Endodermal cell (in vitro differentiated cells): ENCODE results near the gene USP31. TPM values are rescaled to one million over a fixed set of nuclear protein-coding genes. Genes with fewer than 3 reads are reported as not detected.

Experiments
- DNase-seq: peaks from one replicate; pipeline ENCODE4 v3.0.0-alpha.2; 2017
- H3K27ac ChIP-seq: 2 replicates; pipeline ENCODE4 v1.5.1; 2013; ENCODE audit warnings: mild to moderate bottlenecking, low read depth, low read length, moderate library complexity
- H3K27me3 ChIP-seq: 2 replicates; pipeline ENCODE4 v1.6.1; 2013; ENCODE audit warnings: mild to moderate bottlenecking, low read length, moderate library complexity; ENCODE audit not compliant: insufficient read depth, control insufficient read depth, poor library complexity, severe bottlenecking
- H3K36me3 ChIP-seq: 2 replicates; pipeline ENCODE4 v1.7.0; 2013; ENCODE audit warnings: mild to moderate bottlenecking, low read length, moderate library complexity; ENCODE audit not compliant: control insufficient read depth, insufficient read depth
- H3K4me1 ChIP-seq: one replicate; pipeline ENCODE4 v1.7.0; 2013; ENCODE audit warnings: low read length; ENCODE audit not compliant: control insufficient read depth, insufficient read depth
- H3K4me3 ChIP-seq: 2 replicates; pipeline ENCODE4 v1.5.1; 2013; ENCODE audit warnings: mild to moderate bottlenecking, low read length, moderate library complexity
- H3K9ac ChIP-seq: 2 replicates; pipeline ENCODE4 v1.6.1; 2013; ENCODE audit warnings: mild to moderate bottlenecking, low read length, moderate library complexity; ENCODE audit not compliant: poor library complexity, severe bottlenecking; ENCODE audit errors: extremely low read depth
- H3K9me3 ChIP-seq: 2 replicates; pipeline ENCODE4 v1.6.1; 2013; ENCODE audit warnings: mild to moderate bottlenecking, low read length, moderate library complexity; ENCODE audit not compliant: control insufficient read depth
- H3K27ac Mint-ChIP-seq: 2 replicates; pipeline ENCODE4 v1.8.0; 2020; ENCODE audit warnings: mixed read lengths
- H3K27me3 Mint-ChIP-seq: 2 replicates; pipeline ENCODE4 v1.8.0; 2021; ENCODE audit warnings: mild to moderate bottlenecking, mixed read lengths; ENCODE audit not compliant: insufficient read depth
- H3K36me3 Mint-ChIP-seq: 2 replicates; pipeline ENCODE4 v1.8.0; 2020; ENCODE audit warnings: low read depth, mixed read lengths
- H3K4me1 Mint-ChIP-seq: 2 replicates; pipeline ENCODE4 v1.8.0; 2020; ENCODE audit warnings: mixed read lengths
- H3K4me3 Mint-ChIP-seq: 2 replicates; pipeline ENCODE4 v1.8.0; 2020; ENCODE audit warnings: mild to moderate bottlenecking, moderate library complexity, mixed read lengths
- H3K9me3 Mint-ChIP-seq: 2 replicates; pipeline ENCODE4 v1.8.0; 2020; ENCODE audit warnings: mild to moderate bottlenecking, mixed read lengths
- WGBS, 2 experiments: methylation state at CpG; one replicate each; pipeline versions ENCODE4 v1.1.5 to v1.1.7; 2013; ENCODE audit warnings: missing lambda C conversion rate in 2 of 2, mixed read lengths in 1 of 2; ENCODE audit not compliant: insufficient coverage in 1 of 2, insufficient read length in 1 of 2; 5-methylcytosine and 5-hydroxymethylcytosine counted together
- total RNA-seq, 2 donors: library from RNA; stranded (reverse); fragmentation: NEBNext Ultra II Directional in 1 of 2; extraction: Animal tissue kit (Norgen Biotek cat#: 25700) in 1 of 2; gene quantifications; 2 replicates in 1 of 2; 3 replicates in 1 of 2; pipeline ENCODE4 v1.2.1, GENCODE V29; 2021
- TF ChIP-seq, protein P1 (sequence below): fragments of 200-600 bp; sonication (generic); conservative IDR thresholded peaks from 2 replicates; pipeline ENCODE4 v1.5.0; 2021; ENCODE audit warnings: antibody characterized with exemption, mild to moderate bottlenecking

The USP31 gene
- total RNA-seq, 2 donors from 2014 or later, result 19.9 to 22.1 TPM

DNA sequence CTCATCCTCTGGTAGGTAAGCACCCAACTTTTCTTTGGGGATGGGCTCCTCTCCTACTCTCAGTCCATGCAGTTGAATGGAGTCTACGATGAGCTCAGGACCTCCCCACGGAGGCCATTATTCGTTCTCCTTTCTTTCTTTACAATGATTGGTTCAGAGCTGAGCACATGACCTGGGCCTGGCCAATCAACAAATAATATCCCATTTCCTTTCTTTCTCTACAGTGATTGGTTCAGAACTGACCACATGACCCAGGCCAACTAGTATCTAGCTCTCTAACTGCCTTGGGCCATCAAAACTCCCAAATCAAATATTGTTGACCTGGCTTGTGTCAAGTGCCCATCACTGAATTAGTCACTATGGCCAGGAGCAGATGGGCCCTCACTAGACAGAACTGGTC lies 129.2 kb downstream of the USP31 start:
- Mint-ChIP-seq H3K36me3 (no peaks in the 10 kb centered on the region), H3K4me1 (peaks cover 6% of the 10 kb centered on the region), H3K9me3 (no peaks in the 10 kb centered on the region), H3K27ac (no peak overlapping the region), H3K4me3 (no peak overlapping the region), H3K27me3 (peaks cover 10% of the 10 kb centered on the region)
- Histone ChIP-seq H3K9me3 (no peaks in the 10 kb centered on the region), H3K27ac (no peak overlapping the region), H3K27me3 (no peaks in the 10 kb centered on the region), H3K36me3 (no peaks in the 10 kb centered on the region), H3K4me3 (no peak overlapping the region), H3K4me1 (no peaks in the 10 kb centered on the region), H3K9ac (no peak overlapping the region)
- DNase-seq, result no peak
- 93 to 100% methylated on average over 2 to 3 of the region's 3 CpGs for WGBS, 2 experiments
- TF ChIP-seq, protein P1, sequence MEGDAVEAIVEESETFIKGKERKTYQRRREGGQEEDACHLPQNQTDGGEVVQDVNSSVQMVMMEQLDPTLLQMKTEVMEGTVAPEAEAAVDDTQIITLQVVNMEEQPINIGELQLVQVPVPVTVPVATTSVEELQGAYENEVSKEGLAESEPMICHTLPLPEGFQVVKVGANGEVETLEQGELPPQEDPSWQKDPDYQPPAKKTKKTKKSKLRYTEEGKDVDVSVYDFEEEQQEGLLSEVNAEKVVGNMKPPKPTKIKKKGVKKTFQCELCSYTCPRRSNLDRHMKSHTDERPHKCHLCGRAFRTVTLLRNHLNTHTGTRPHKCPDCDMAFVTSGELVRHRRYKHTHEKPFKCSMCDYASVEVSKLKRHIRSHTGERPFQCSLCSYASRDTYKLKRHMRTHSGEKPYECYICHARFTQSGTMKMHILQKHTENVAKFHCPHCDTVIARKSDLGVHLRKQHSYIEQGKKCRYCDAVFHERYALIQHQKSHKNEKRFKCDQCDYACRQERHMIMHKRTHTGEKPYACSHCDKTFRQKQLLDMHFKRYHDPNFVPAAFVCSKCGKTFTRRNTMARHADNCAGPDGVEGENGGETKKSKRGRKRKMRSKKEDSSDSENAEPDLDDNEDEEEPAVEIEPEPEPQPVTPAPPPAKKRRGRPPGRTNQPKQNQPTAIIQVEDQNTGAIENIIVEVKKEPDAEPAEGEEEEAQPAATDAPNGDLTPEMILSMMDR, result no peak

DNA sequence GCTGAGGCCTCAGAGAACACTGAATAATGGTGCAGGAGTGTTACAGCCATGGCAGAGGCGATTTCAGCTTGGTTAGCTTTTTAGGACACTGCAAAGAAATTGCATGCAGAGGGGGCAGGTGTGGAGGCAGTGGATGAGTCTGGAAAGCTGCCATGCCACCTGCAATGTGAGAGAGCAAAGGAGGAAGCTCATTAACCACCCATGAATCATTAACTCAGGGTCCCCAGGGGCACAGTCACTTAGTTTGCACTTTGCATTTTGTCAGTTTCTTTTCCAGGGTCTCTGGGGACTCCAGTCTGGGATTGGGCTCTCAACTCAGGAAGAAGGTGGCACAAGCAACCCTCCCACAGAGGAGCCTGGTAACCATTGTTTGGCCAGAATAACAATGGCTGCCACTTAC lies 132.9 kb downstream of the USP31 start:
- Mint-ChIP-seq H3K36me3 (no peaks in the 10 kb centered on the region), H3K4me3 (no peak overlapping the region), H3K27ac (no peak overlapping the region), H3K9me3 (no peaks in the 10 kb centered on the region), H3K27me3 (peaks cover 5% of the 10 kb centered on the region), H3K4me1 (peaks cover 4% of the 10 kb centered on the region)
- no peaks in the 10 kb centered on the region for H3K9me3 ChIP-seq
- H3K9ac ChIP-seq, result no peak overlapping the region
- TF ChIP-seq, protein P1, result no peak
- no peak overlapping the region for H3K4me3 ChIP-seq
- no peaks in the 10 kb centered on the region for H3K36me3 ChIP-seq
- DNase-seq, result no peak
- no peaks in the 10 kb centered on the region for H3K27me3 ChIP-seq
- H3K27ac ChIP-seq, result no peak overlapping the region
- 77 to 88% methylated on average over 1 of the region's 1 CpG for WGBS, 2 experiments
- H3K4me1 ChIP-seq, result no peaks in the 10 kb centered on the region

DNA sequence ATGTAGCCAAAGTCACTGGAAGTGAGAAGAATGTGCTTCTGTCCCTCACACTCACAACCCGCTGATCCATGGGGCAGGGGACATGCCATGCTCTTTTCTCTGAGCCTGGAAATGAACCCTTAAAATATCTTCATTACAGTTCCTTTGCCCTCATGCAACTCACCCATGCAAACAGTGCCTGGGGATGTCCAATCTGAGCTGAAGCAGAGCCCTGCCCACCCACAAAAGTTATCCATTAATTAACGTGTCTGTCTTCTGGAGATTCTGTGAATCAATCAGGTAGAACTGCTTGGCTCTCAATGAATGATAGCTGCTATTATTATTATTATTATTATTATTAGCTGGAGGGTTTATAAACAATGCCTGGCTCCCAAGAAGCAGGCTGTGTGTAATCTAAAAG lies 133.7 kb downstream of the USP31 start:
- Mint-ChIP-seq H3K4me1 (peaks cover 4% of the 10 kb centered on the region), H3K27me3 (peaks cover 3% of the 10 kb centered on the region), H3K36me3 (no peaks in the 10 kb centered on the region), H3K4me3 (no peak overlapping the region), H3K9me3 (no peaks in the 10 kb centered on the region), H3K27ac (no peak overlapping the region)
- DNase-seq, result no peak
- Histone ChIP-seq H3K9ac (no peak overlapping the region), H3K4me1 (no peaks in the 10 kb centered on the region), H3K4me3 (no peak overlapping the region), H3K27ac (no peak overlapping the region), H3K9me3 (no peaks in the 10 kb centered on the region), H3K27me3 (no peaks in the 10 kb centered on the region), H3K36me3 (no peaks in the 10 kb centered on the region)
- 91 to 100% methylated on average over 1 to 2 of the region's 2 CpGs for WGBS, 2 experiments
- TF ChIP-seq, protein P1, result no peak
